Measurements from ENCODE around the gene TTI1. TPM values are rescaled to one million over a fixed set of nuclear protein-coding genes. Genes with fewer than 3 reads are reported as not detected.

TTI1 gene
- total RNA-seq, 1 donor from 2014 or later, result 52.1 TPM

DNA sequence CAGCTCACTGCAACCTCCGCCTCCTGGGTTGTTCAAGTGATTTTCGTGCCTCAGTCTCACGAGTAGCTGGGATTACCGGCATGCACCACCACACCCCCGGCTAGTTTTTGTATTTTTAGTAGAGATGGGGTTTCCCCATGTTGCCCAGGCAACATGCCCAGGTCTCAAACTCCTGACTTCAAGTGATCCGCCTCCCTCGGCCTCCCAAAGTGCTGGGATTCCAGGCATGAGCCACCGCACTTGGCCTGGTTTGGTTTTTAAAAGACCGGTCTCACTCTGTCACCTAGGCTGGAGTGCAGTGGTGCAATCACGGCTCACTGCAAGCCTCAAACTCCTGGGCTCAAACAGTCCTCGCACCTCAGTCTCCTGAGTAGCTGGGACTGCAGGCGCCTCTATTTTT is 90.2 kb downstream of the TTI1 start:
- no peaks in the 10 kb centered on the region for H4K20me1 ChIP-seq (ENCODE audit: low read depth)
- H3K36me3 ChIP-seq, result no peaks in the 10 kb centered on the region
- TF ChIP-seq EZH2phosphoT487 (IDR thresholded peaks at IDR 0.05) (no peak), EZH2 (IDR thresholded peaks at IDR 0.05) (no peak)
- TF ChIP-seq, protein P1, sequence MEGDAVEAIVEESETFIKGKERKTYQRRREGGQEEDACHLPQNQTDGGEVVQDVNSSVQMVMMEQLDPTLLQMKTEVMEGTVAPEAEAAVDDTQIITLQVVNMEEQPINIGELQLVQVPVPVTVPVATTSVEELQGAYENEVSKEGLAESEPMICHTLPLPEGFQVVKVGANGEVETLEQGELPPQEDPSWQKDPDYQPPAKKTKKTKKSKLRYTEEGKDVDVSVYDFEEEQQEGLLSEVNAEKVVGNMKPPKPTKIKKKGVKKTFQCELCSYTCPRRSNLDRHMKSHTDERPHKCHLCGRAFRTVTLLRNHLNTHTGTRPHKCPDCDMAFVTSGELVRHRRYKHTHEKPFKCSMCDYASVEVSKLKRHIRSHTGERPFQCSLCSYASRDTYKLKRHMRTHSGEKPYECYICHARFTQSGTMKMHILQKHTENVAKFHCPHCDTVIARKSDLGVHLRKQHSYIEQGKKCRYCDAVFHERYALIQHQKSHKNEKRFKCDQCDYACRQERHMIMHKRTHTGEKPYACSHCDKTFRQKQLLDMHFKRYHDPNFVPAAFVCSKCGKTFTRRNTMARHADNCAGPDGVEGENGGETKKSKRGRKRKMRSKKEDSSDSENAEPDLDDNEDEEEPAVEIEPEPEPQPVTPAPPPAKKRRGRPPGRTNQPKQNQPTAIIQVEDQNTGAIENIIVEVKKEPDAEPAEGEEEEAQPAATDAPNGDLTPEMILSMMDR (IDR thresholded peaks at IDR 0.05), result no peak
- no peaks in the 10 kb centered on the region for H3K27me3 ChIP-seq
- H3K27ac ChIP-seq, result no peak overlapping the region
- Mint-ChIP-seq H3K27me3 (ENCODE audit: insufficient read depth, low read depth) (peaks cover 12% of the 10 kb centered on the region), H3K4me1 (peaks cover 33% of the 10 kb centered on the region), H3K27ac (no peak overlapping the region), H3K4me3 (no peak overlapping the region), H3K36me3 (peaks cover 8% of the 10 kb centered on the region), H3K9me3 (peaks cover 10% of the 10 kb centered on the region)
- no peak overlapping the region for H2AFZ ChIP-seq (replicated peaks)
- no peaks in the 10 kb centered on the region for H3K9me3 ChIP-seq (ENCODE audit: low read depth)
- H3K4me2 ChIP-seq, result no peak overlapping the region
- no peaks in the 10 kb centered on the region for H3F3A ChIP-seq (ENCODE audit: low read depth)
- no peak overlapping the region for H3K4me3 ChIP-seq
- no peaks in the 10 kb centered on the region for H3K79me2 ChIP-seq (ENCODE audit: low read depth)
- no peak for DNase-seq (ENCODE audit: low spot score)
- H3K4me1 ChIP-seq, result peaks cover 6% of the 10 kb centered on the region
- no peak overlapping the region for H3K9ac ChIP-seq

DNA sequence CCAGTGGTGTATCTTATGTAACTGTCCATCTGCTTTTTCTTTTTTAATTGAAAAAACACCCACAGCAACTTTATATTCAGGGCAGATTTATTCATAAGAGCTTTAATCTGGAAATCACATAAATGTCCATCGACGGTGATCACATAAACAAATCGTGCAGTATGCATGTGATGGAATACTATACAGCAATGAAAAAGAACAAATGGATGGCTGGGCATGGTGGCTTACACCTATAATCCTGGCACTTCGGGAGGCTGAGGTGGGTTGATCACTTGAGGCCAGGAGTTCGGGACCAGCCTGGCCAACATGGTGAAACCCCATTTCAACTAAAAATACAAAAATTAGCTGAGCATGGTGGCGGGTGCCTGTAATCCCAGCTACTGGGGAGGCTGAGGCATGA is 91.3 kb downstream of the TTI1 start:
- H3K9me3 ChIP-seq (ENCODE audit: low read depth), result no peaks in the 10 kb centered on the region
- no peaks in the 10 kb centered on the region for H3K36me3 ChIP-seq
- H2AFZ ChIP-seq (replicated peaks), result no peak overlapping the region
- H3K4me1 ChIP-seq, result peaks cover 6% of the 10 kb centered on the region
- H3K27me3 ChIP-seq, result no peaks in the 10 kb centered on the region
- no peak overlapping the region for H3K27ac ChIP-seq
- no peaks in the 10 kb centered on the region for H3F3A ChIP-seq (ENCODE audit: low read depth)
- no peak overlapping the region for H3K4me2 ChIP-seq
- no peaks in the 10 kb centered on the region for H3K79me2 ChIP-seq (ENCODE audit: low read depth)
- H3K27me3 Mint-ChIP-seq (ENCODE audit: insufficient read depth, low read depth), result peaks cover 7% of the 10 kb centered on the region
- H3K4me3 Mint-ChIP-seq, result no peak overlapping the region
- no peak for DNase-seq (ENCODE audit: low spot score)
- no peak overlapping the region for H3K4me3 ChIP-seq
- no peak overlapping the region for H3K9ac ChIP-seq
- H3K36me3 Mint-ChIP-seq, result peaks cover 3% of the 10 kb centered on the region
- no peaks in the 10 kb centered on the region for H4K20me1 ChIP-seq (ENCODE audit: low read depth)
- peaks cover 34% of the 10 kb centered on the region for H3K4me1 Mint-ChIP-seq
- no peak overlapping the region for H3K27ac Mint-ChIP-seq
- H3K9me3 Mint-ChIP-seq, result no peaks in the 10 kb centered on the region
- TF ChIP-seq, protein P1 (IDR thresholded peaks at IDR 0.05), result no peak
- TF ChIP-seq EZH2phosphoT487 (IDR thresholded peaks at IDR 0.05) (no peak), EZH2 (IDR thresholded peaks at IDR 0.05) (no peak)

DNA sequence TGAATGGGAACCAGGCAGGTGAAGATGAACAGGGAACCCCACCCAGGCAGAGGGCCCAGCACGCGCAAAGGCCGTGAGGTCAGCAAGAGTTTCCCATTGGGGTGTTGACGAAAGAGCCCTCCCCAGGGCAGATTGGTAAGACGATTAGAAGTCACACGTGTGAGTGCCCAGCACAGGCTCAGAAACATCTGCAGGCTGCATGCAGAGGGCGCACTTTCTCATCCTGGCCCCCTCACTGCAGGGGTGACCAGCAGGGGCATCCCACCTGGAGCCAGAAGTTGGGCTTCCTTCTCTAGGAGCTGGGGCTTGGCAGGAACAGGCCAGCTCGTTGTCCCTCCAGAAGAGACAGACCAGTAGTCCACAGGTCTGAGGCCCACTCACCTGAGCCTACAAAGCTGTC is 91.9 kb downstream of the TTI1 start:
- peaks cover 6% of the 10 kb centered on the region for H3K4me1 ChIP-seq
- peak; percentile 38 for DNase-seq (ENCODE audit: low spot score)
- no peaks in the 10 kb centered on the region for H3F3A ChIP-seq (ENCODE audit: low read depth)
- H3K4me3 ChIP-seq, result no peak overlapping the region
- H3K4me3 Mint-ChIP-seq, result no peak overlapping the region
- H3K27ac ChIP-seq, result no peak overlapping the region
- H3K4me2 ChIP-seq, result no peak overlapping the region
- no peak overlapping the region for H3K9ac ChIP-seq
- H3K27ac Mint-ChIP-seq, result no peak overlapping the region
- H3K36me3 ChIP-seq, result no peaks in the 10 kb centered on the region
- no peaks in the 10 kb centered on the region for H4K20me1 ChIP-seq (ENCODE audit: low read depth)
- peaks cover 3% of the 10 kb centered on the region for H3K36me3 Mint-ChIP-seq
- no peaks in the 10 kb centered on the region for H3K27me3 ChIP-seq
- H3K9me3 Mint-ChIP-seq, result no peaks in the 10 kb centered on the region
- peaks cover 41% of the 10 kb centered on the region for H3K4me1 Mint-ChIP-seq
- no peaks in the 10 kb centered on the region for H3K9me3 ChIP-seq (ENCODE audit: low read depth)
- TF ChIP-seq, protein P1 (IDR thresholded peaks at IDR 0.05), result peak; percentile 48
- no peak for TF ChIP-seq EZH2 (IDR thresholded peaks at IDR 0.05)
- TF ChIP-seq EZH2phosphoT487 (IDR thresholded peaks at IDR 0.05), result no peak
- H3K27me3 Mint-ChIP-seq (ENCODE audit: insufficient read depth, low read depth), result peaks cover 7% of the 10 kb centered on the region
- H3K79me2 ChIP-seq (ENCODE audit: low read depth), result no peaks in the 10 kb centered on the region
- no peak overlapping the region for H2AFZ ChIP-seq (replicated peaks)

Data from neural progenitor cell (in vitro differentiated cells).